Sigmoid colon (tissue), 7 donors: Measurements from ENCODE around the gene VASH2. TPM values are rescaled to one million over a fixed set of nuclear protein-coding genes. Genes with fewer than 3 reads are reported as not detected.

Experiments used
- DNase-seq: peaks from one replicate; pipeline ENCODE4 v3.0.0-alpha.2; 2019
- H3K27ac ChIP-seq, 4 donors: fragments of 200-600 bp; sonication (generic); one replicate each; pipeline ENCODE4 v1.5.1; 2016 to 2019; ENCODE audit warnings: mild to moderate bottlenecking in 1 of 4
- H3K27me3 ChIP-seq, 3 donors: fragments of 200-600 bp; sonication (generic); one replicate each; pipeline ENCODE4 v1.5.1; 2019; ENCODE audit warnings: mild to moderate bottlenecking in 1 of 3
- H3K36me3 ChIP-seq, 4 donors: fragments of 200-600 bp; sonication (generic); one replicate each; pipeline ENCODE4 v1.5.1; 2016 to 2019
- H3K4me1 ChIP-seq, 4 donors: fragments of 200-600 bp; sonication (generic); one replicate each; pipeline ENCODE4 v1.5.1; 2017 to 2019
- H3K4me3 ChIP-seq, 4 donors: fragments of 200-600 bp; sonication (generic); one replicate each; pipeline ENCODE4 v1.5.1; 2017 to 2019; ENCODE audit warnings: mild to moderate bottlenecking in 2 of 4, moderate library complexity in 1 of 4
- H3K9me3 ChIP-seq, 4 donors: fragments of 200-600 bp in 3 of 4; sonication (generic) in 3 of 4; one replicate each; pipeline versions ENCODE4 v1.5.1 to v1.6.1; 2013 to 2019
- CTCF ChIP-seq, 4 experiments: fragments of 450-650 bp in 3 of 4; fragments of 200-600 bp in 1 of 4; IDR thresholded peaks; one replicate each; pipeline ENCODE4 v1.5.1; 2016 to 2019; ENCODE audit warnings: antibody characterized with exemption in 4 of 4, mild to moderate bottlenecking in 3 of 4, moderate library complexity in 2 of 4
- EP300 ChIP-seq, 4 donors: sonication (generic); formaldehyde crosslinking; IDR thresholded peaks; one replicate each; pipeline ENCODE4 v1.6.1; 2017; ENCODE audit warnings: antibody characterized with exemption in 4 of 4
- POLR2A ChIP-seq, 2 donors: fragments of 450-650 bp; IDR thresholded peaks; one replicate each; pipeline ENCODE4 v1.6.1; 2016; ENCODE audit warnings: antibody characterized with exemption in 2 of 2, mild to moderate bottlenecking in 2 of 2, moderate library complexity in 2 of 2
- POLR2AphosphoS5 ChIP-seq, 4 donors: sonication (generic); formaldehyde crosslinking; IDR thresholded peaks; one replicate each; pipeline ENCODE4 v1.6.1; 2017; ENCODE audit warnings: antibody characterized with exemption in 4 of 4
- WGBS, 2 donors: extraction: QIAGEN DNeasy Blood & Tissue Kit; methylation state at CpG; one replicate each; pipeline ENCODE4 v1.1.7; 2013; 5-methylcytosine and 5-hydroxymethylcytosine counted together
- intact Hi-C: fragments of 100-400 bp; cut with DNase I; formaldehyde crosslinking; loops from one replicate; pipeline ENCODE4 v1.15.1; 2023
- polyA plus RNA-seq, 3 donors: library from polyadenylated mRNA; stranded (reverse); fragments of 200-250 nt; gene quantifications; one replicate each; pipeline ENCODE4 v1.2.3, GENCODE V29; 2013
- total RNA-seq, 4 donors: library from RNA; depleted of rRNA; stranded (reverse); fragments of >200 nt; gene quantifications; one replicate each; pipeline ENCODE4 v1.1.0, GENCODE V29; 2016
- donor health status: healthy with polysubstance abuse.
- donor health status: Bipolar disorder and iron deficiency.
- donor health status: healthy.

VASH2 gene
- total and polyA plus RNA-seq, 7 donors: under 0.01 to 2.1 (median 0.27) TPM

GRCh38 chr1:212982430-212983152 is 32.2 kb downstream of the VASH2 start:
- 81 to 84% methylated on average over 6 of the region's 6 CpGs for WGBS, 2 donors
- TF ChIP-seq POLR2A (IDR thresholded peaks at IDR 0.05) (no peak), EP300 (IDR thresholded peaks at IDR 0.05) (no peak), POLR2AphosphoS5 (IDR thresholded peaks at IDR 0.05) (no peak), CTCF (IDR thresholded peaks at IDR 0.05) (no peak)
- H3K4me3 ChIP-seq: no peak overlapping the region
- intact Hi-C loops: no loop called here
- H3K36me3 ChIP-seq: no peaks in the 10 kb centered on the region
- peaks cover 0 to 9% (median 0%) of the 10 kb centered on the region in 4 donors for H3K4me1 ChIP-seq
- DNase-seq: no peak
- no peaks in the 10 kb centered on the region for H3K9me3 ChIP-seq
- H3K27me3 ChIP-seq: no peaks in the 10 kb centered on the region
- no peak overlapping the region for H3K27ac ChIP-seq

DNA sequence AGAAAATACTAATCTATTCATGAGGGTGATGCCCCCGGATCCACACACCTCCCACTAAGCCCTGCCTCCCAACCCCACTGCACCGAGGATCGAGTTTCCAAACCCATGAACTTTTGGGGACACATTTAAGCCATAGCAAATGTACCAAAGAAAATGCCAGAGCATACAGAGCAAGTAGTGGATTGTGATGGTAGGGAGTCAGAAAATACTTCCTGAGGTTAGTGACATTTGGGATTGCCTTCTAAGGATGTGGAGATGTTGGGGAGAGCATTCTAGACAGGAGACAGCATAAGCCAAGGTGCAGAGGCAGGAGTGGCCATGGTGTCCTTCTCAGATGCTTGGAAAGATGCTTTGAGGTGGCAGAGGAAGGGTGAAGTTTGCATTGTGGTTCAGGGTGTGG is 33.1 kb downstream of the VASH2 start:
- TF ChIP-seq POLR2AphosphoS5 (IDR thresholded peaks at IDR 0.05): no peak
- no peak for TF ChIP-seq EP300 (IDR thresholded peaks at IDR 0.05)
- no peak for TF ChIP-seq CTCF (IDR thresholded peaks at IDR 0.05)
- Histone ChIP-seq H3K36me3 (no peaks in the 10 kb centered on the region), H3K27me3 (no peaks in the 10 kb centered on the region), H3K4me1 (peaks cover 0 to 9% (median 0%) of the 10 kb centered on the region in 4 donors), H3K27ac (no peak overlapping the region), H3K4me3 (no peak overlapping the region), H3K9me3 (no peaks in the 10 kb centered on the region)
- intact Hi-C loops: no loop called here
- 94 to 96% methylated on average over 3 of the region's 3 CpGs for WGBS, 2 donors
- DNase-seq: no peak

GRCh38 chr1:212984522-212985291 is 34.4 kb downstream of the VASH2 start:
- TF ChIP-seq CTCF (IDR thresholded peaks at IDR 0.05): no peak
- no peak for TF ChIP-seq POLR2A (IDR thresholded peaks at IDR 0.05)
- H3K4me1 ChIP-seq: peaks cover 0 to 9% (median 0%) of the 10 kb centered on the region in 4 donors
- intact Hi-C loops: no loop called here
- H3K27me3 ChIP-seq: no peaks in the 10 kb centered on the region
- H3K9me3 ChIP-seq: no peaks in the 10 kb centered on the region
- no peak overlapping the region for H3K4me3 ChIP-seq
- H3K36me3 ChIP-seq: peaks cover 0 to 5% (median 0%) of the 10 kb centered on the region in 4 donors
- no peak overlapping the region for H3K27ac ChIP-seq
- DNase-seq: no peak
- WGBS, 2 donors: 95 to 96% methylated on average over 6 of the region's 6 CpGs

- H3K4me1 ChIP-seq: no peaks in the 10 kb centered on the region
- DNase-seq: no peak
- intact Hi-C loops: no loop called here
- no peak for TF ChIP-seq POLR2AphosphoS5 (IDR thresholded peaks at IDR 0.05)
- no peak for TF ChIP-seq EP300 (IDR thresholded peaks at IDR 0.05)
- TF ChIP-seq CTCF (IDR thresholded peaks at IDR 0.05): no peak
- TF ChIP-seq POLR2A (IDR thresholded peaks at IDR 0.05): no peak
- peaks cover 0 to 13% (median 2%) of the 10 kb centered on the region in 4 donors for H3K36me3 ChIP-seq
- no peaks in the 10 kb centered on the region for H3K9me3 ChIP-seq
- no peak overlapping the region for H3K27ac ChIP-seq
- no peaks in the 10 kb centered on the region for H3K27me3 ChIP-seq
- H3K4me3 ChIP-seq: no peak overlapping the region
- 94 to 98% methylated on average over 2 of the region's 2 CpGs for WGBS, 2 donors
These were observed 36.2 kb downstream of the VASH2 start for GRCh38 chr1:212986551-212986950.
